ENCODE measurements around the gene C19orf38.
A peak's percentile ranks its signal among the peaks of the same experiment; 100 is the strongest.

The C19orf38 gene

GRCh38 chr19:10818301-10819123 lies 29.7 kb upstream of the C19orf38 start:
- no peak for DNase-seq
- TF ChIP-seq, protein P1, sequence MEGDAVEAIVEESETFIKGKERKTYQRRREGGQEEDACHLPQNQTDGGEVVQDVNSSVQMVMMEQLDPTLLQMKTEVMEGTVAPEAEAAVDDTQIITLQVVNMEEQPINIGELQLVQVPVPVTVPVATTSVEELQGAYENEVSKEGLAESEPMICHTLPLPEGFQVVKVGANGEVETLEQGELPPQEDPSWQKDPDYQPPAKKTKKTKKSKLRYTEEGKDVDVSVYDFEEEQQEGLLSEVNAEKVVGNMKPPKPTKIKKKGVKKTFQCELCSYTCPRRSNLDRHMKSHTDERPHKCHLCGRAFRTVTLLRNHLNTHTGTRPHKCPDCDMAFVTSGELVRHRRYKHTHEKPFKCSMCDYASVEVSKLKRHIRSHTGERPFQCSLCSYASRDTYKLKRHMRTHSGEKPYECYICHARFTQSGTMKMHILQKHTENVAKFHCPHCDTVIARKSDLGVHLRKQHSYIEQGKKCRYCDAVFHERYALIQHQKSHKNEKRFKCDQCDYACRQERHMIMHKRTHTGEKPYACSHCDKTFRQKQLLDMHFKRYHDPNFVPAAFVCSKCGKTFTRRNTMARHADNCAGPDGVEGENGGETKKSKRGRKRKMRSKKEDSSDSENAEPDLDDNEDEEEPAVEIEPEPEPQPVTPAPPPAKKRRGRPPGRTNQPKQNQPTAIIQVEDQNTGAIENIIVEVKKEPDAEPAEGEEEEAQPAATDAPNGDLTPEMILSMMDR (IDR thresholded peaks at IDR 0.05; ENCODE audit: low read depth, low read length) = no peak
- H3K4me1 ChIP-seq = peaks cover 10% of the 10 kb centered on the region; the same call in 1 of the 2 replicates
- H3K4me3 ChIP-seq (ENCODE audit: low read depth, low read length) = no peak overlapping the region
- H3K9me3 ChIP-seq = no peaks in the 10 kb centered on the region
- peaks cover 46% of the 10 kb centered on the region for H3K36me3 ChIP-seq
- no peaks in the 10 kb centered on the region for H3K27me3 ChIP-seq

DNA sequence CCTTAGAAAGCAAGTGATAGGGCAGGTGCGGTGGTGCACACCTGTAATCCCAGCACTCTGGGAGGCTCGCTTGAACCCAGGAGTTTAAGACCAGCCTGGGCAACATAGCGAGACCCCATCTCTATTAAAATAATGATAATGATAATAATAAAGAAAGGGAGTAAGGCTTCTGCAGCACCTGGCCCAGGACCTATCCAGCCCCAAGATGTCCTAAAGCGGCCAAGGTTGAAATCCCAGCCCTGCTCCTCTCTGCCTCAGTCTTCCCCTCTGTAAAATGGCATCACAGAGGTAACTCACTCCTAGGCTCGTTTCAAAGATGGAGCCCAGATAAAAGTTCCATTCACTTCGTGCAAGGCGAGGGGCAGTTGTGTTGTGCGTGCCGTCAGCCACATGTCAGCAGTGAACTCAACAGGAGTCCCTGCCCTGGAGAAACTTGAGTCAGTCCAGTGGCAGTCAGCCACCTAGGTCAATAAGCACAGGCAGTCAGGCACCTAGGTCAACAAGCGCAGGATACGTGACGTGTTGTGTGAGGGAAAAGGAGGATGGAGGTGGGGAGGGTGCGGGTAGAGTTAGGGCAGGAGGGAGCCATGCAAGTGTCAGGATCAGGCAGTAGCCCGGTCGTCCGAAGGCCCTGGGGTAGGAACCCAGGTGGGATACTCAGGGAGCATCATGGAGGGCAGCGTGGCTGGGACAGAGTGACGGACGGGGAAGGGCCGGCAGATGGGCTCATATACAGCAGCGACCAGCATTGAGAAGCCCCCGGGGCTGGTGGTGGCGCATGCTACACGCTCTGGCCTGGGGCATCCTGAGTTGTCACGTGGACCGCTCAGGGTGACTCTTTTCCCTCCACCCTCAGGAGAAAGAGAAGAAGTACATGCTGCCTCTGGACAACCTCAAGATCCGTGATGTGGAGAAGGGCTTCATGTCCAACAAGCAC lies 28.8 kb upstream of the C19orf38 start:
- Histone ChIP-seq H3K36me3 (peaks cover 53% of the 10 kb centered on the region), H3K4me3 (ENCODE audit: low read depth, low read length) (no peak overlapping the region), H3K27me3 (no peaks in the 10 kb centered on the region), H3K4me1 (peaks cover 10% of the 10 kb centered on the region; the same call in 1 of the 2 replicates), H3K9me3 (no peaks in the 10 kb centered on the region)
- TF ChIP-seq, protein P1 (IDR thresholded peaks at IDR 0.05; ENCODE audit: low read depth, low read length) = no peak
- DNase-seq = no peak

DNA sequence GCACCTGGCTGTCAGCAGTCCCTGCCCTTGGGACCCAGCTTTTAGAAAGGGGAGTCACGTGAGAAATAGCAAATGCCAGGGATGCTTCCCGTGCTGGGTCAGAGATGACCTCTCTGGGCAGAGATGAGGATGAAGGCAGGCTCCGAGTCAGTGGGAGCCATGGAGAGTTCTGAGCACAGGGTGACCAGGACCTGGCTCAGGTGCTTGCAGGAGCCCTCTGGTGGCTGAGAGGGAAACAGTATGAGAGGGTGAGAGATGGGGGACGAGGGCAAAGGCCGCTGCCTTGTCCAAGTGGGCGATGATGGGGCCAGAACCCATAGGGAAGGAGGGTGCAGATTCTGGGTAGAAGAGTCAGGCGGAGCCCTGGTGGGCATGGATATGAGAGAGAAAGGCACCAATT lies 28.0 kb upstream of the C19orf38 start:
- H3K4me3 ChIP-seq (ENCODE audit: low read depth, low read length) = no peak overlapping the region
- H3K36me3 ChIP-seq = peaks cover 52% of the 10 kb centered on the region
- no peak for DNase-seq
- TF ChIP-seq, protein P1 (IDR thresholded peaks at IDR 0.05; ENCODE audit: low read depth, low read length) = peak; percentile 45
- no peaks in the 10 kb centered on the region for H3K27me3 ChIP-seq
- H3K9me3 ChIP-seq = no peaks in the 10 kb centered on the region
- peaks cover 10% of the 10 kb centered on the region; the same call in 1 of the 2 replicates for H3K4me1 ChIP-seq

GRCh38 chr19:10823690-10824089 lies 24.5 kb upstream of the C19orf38 start:
- Histone ChIP-seq H3K9me3 (no peaks in the 10 kb centered on the region), H3K36me3 (peaks cover 54% of the 10 kb centered on the region), H3K27me3 (no peaks in the 10 kb centered on the region), H3K4me3 (ENCODE audit: low read depth, low read length) (no peak overlapping the region), H3K4me1 (peaks cover 8% of the 10 kb centered on the region)
- TF ChIP-seq, protein P1 (IDR thresholded peaks at IDR 0.05; ENCODE audit: low read depth, low read length) = no peak
- no peak for DNase-seq

- H3K36me3 ChIP-seq = peaks cover 52% of the 10 kb centered on the region
- peak; percentile 88 for DNase-seq
Measured at GRCh38 chr19:10826231-10826630, 22.0 kb upstream of the C19orf38 start.

More at GRCh38 chr19:10826231-10826630, 22.0 kb upstream of the C19orf38 start:
- Histone ChIP-seq H3K9me3 (no peaks in the 10 kb centered on the region), H3K27me3 (no peaks in the 10 kb centered on the region), H3K4me3 (ENCODE audit: low read depth, low read length) (no peak overlapping the region), H3K4me1 (peaks cover 8% of the 10 kb centered on the region)
- TF ChIP-seq, protein P1 (IDR thresholded peaks at IDR 0.05; ENCODE audit: low read depth, low read length) = no peak
